Measurements from ENCODE around the gene GRIK5.

The GRIK5 gene

GRCh38 chr19:41999878-42000208 is 70.2 kb downstream of the GRIK5 start:
- no peak overlapping the region for H3K4me2 ChIP-seq (ENCODE audit: insufficient read depth, low read length)
- H3K79me2 ChIP-seq (ENCODE audit: insufficient read depth, low read length): no peaks in the 10 kb centered on the region
- no peaks in the 10 kb centered on the region for H3K9me3 ChIP-seq (ENCODE audit: insufficient read depth, low read length, severe bottlenecking)
- no peaks in the 10 kb centered on the region; the same call in 1 of the 2 replicates for H4K20me1 ChIP-seq (ENCODE audit: insufficient read depth, low read length)
- DNase-seq: no peak
- H3K36me3 ChIP-seq (ENCODE audit: insufficient read depth, low read length): no peaks in the 10 kb centered on the region
- no peak for ATAC-seq (ENCODE audit: insufficient read depth, low read depth)
- H2AFZ ChIP-seq (ENCODE audit: low read depth, low read length): no peak overlapping the region
- TF ChIP-seq EZH2 (IDR thresholded peaks at IDR 0.05; ENCODE audit: borderline replicate concordance, low read depth, low read length, severe bottlenecking) (no peak), CTCF (IDR thresholded peaks at IDR 0.05; ENCODE audit: borderline replicate concordance, extremely low read depth, low read length, poor library complexity, severe bottlenecking) (no peak)
- H3K27ac ChIP-seq (ENCODE audit: low read length): 0 out of 2 replicates have a peak overlapping the region, but pooled peaks have one; percentile 9
- H3K4me3 ChIP-seq (ENCODE audit: low read depth in 1 of 2, low read length in 2 of 2): no peak overlapping the region
- H3K27me3 ChIP-seq (ENCODE audit: insufficient read depth, low read length, poor library complexity): no peaks in the 10 kb centered on the region
- peaks cover 40% of the 10 kb centered on the region for H3K4me1 ChIP-seq (ENCODE audit: insufficient read depth, low read length)
- no peak overlapping the region for H3K9ac ChIP-seq (ENCODE audit: low read depth, low read length)

GRCh38 chr19:41999071-41999877 is 70.7 kb downstream of the GRIK5 start:
- no peak for DNase-seq
- Histone ChIP-seq H3K9ac (ENCODE audit: low read depth, low read length) (no peak overlapping the region), H3K4me3 (ENCODE audit: low read depth in 1 of 2, low read length in 2 of 2) (no peak overlapping the region), H3K4me1 (ENCODE audit: insufficient read depth, low read length) (peaks cover 46% of the 10 kb centered on the region), H3K27me3 (ENCODE audit: insufficient read depth, low read length, poor library complexity) (no peaks in the 10 kb centered on the region), H2AFZ (ENCODE audit: low read depth, low read length) (no peak overlapping the region), H4K20me1 (ENCODE audit: insufficient read depth, low read length) (no peaks in the 10 kb centered on the region; the same call in 1 of the 2 replicates), H3K27ac (ENCODE audit: low read length) (0 out of 2 replicates have a peak overlapping the region, but pooled peaks have one; percentile 9), H3K9me3 (ENCODE audit: insufficient read depth, low read length, severe bottlenecking) (no peaks in the 10 kb centered on the region), H3K36me3 (ENCODE audit: insufficient read depth, low read length) (no peaks in the 10 kb centered on the region), H3K4me2 (ENCODE audit: insufficient read depth, low read length) (no peak overlapping the region), H3K79me2 (ENCODE audit: insufficient read depth, low read length) (no peaks in the 10 kb centered on the region)
- TF ChIP-seq CTCF (IDR thresholded peaks at IDR 0.05; ENCODE audit: borderline replicate concordance, extremely low read depth, low read length, poor library complexity, severe bottlenecking) (no peak), EZH2 (IDR thresholded peaks at IDR 0.05; ENCODE audit: borderline replicate concordance, low read depth, low read length, severe bottlenecking) (no peak)
- no peak for ATAC-seq (ENCODE audit: insufficient read depth, low read depth)

DNA sequence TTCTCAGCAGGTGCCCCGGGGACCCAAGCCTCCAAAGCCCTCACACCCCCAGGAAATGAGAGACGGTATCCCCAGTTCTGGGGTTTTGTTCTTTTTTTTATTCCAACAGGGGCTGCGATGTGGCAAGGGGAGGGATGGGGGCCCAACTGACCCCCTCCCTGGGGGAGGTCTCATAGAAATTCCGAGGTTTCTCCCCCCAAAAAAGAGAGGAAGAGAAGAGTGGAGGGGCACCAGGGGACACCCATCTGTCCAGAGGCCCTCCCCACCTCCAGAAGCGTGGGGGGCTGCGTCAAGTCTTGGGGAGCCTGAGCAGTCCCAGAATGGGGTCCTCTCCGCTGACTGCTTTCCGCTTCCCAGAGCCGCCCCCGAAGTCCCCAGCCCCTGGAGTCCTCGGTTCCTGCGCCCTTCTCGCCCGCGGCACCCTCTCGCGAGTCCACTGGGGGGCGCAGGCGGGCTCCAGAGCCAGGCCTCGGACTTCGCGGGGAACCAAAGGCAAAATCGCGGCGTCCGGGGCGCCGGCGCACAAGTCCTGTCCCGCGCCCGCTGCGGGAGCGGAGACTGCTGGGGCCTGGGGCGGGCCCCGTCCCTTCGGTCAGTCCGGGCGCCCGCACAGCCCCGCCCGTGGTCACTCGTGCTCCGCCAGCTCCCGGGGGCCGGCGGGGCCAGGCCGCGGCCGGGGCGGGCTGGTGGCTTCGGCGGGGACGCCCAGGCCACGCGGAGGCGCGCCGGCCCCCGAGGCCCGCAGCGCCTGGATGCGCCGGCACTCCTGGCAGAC is 71.6 kb downstream of the GRIK5 start:
- no peak overlapping the region for H3K4me3 ChIP-seq (ENCODE audit: low read depth in 1 of 2, low read length in 2 of 2)
- H3K9ac ChIP-seq (ENCODE audit: low read depth, low read length): peak overlapping the region; percentile 31
- DNase-seq (no peak), ATAC-seq (ENCODE audit: insufficient read depth, low read depth) (no peak)
- H2AFZ ChIP-seq (ENCODE audit: low read depth, low read length): peak overlapping the region; percentile 21; the same call in 1 of the 2 replicates
- H3K27me3 ChIP-seq (ENCODE audit: insufficient read depth, low read length, poor library complexity): no peaks in the 10 kb centered on the region
- H3K79me2 ChIP-seq (ENCODE audit: insufficient read depth, low read length): peaks cover 3% of the 10 kb centered on the region
- TF ChIP-seq EZH2 (IDR thresholded peaks at IDR 0.05; ENCODE audit: borderline replicate concordance, low read depth, low read length, severe bottlenecking) (no peak), CTCF (IDR thresholded peaks at IDR 0.05; ENCODE audit: borderline replicate concordance, extremely low read depth, low read length, poor library complexity, severe bottlenecking) (peak; percentile 57)
- H4K20me1 ChIP-seq (ENCODE audit: insufficient read depth, low read length): no peaks in the 10 kb centered on the region; the same call in 1 of the 2 replicates
- H3K27ac ChIP-seq (ENCODE audit: low read length): peak overlapping the region; percentile 60
- peak overlapping the region; percentile 59 for H3K4me2 ChIP-seq (ENCODE audit: insufficient read depth, low read length)
- peaks cover 48% of the 10 kb centered on the region for H3K4me1 ChIP-seq (ENCODE audit: insufficient read depth, low read length)
- no peaks in the 10 kb centered on the region for H3K36me3 ChIP-seq (ENCODE audit: insufficient read depth, low read length)
- no peaks in the 10 kb centered on the region for H3K9me3 ChIP-seq (ENCODE audit: insufficient read depth, low read length, severe bottlenecking)
